Measurements from ENCODE around the gene DUSP16.

DNA sequence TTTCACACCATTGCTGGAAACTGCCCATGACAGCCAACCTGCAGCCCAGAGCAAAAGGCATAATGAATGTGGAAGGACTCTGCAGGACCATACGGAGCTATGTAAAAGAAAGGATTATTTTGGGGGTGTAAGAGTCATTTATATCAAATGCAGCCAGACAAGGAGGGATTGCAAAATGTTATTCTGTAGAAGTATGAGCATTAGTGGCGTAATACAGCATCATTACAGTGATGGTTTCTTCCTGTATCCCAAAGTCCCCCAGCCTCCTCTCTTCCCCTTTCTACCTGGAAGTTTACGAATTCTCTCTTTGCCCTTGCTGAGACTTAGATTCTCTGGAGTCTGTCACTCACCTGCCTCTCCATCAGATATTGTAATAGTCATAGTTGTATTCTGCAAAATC, 115.9 kb downstream of the DUSP16 start:
- TF ChIP-seq POLR2A (IDR thresholded peaks at IDR 0.05) = no peak
- TF ChIP-seq, protein P1, sequence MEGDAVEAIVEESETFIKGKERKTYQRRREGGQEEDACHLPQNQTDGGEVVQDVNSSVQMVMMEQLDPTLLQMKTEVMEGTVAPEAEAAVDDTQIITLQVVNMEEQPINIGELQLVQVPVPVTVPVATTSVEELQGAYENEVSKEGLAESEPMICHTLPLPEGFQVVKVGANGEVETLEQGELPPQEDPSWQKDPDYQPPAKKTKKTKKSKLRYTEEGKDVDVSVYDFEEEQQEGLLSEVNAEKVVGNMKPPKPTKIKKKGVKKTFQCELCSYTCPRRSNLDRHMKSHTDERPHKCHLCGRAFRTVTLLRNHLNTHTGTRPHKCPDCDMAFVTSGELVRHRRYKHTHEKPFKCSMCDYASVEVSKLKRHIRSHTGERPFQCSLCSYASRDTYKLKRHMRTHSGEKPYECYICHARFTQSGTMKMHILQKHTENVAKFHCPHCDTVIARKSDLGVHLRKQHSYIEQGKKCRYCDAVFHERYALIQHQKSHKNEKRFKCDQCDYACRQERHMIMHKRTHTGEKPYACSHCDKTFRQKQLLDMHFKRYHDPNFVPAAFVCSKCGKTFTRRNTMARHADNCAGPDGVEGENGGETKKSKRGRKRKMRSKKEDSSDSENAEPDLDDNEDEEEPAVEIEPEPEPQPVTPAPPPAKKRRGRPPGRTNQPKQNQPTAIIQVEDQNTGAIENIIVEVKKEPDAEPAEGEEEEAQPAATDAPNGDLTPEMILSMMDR (IDR thresholded peaks at IDR 0.05) = no peak
